NCI-H1694 treated with DMSO at 0.1 percent for 48 hours (cell line): Measurements from ENCODE around the gene SLC9A5.

Experiments used
- DNase-seq: peaks from one replicate; lab custom pipeline; 2025; lab: John Stamatoyannopoulos, UW

Gene SLC9A5

GRCh38 chr16:67311607-67312488, 63.1 kb downstream of the SLC9A5 start:
- no peak for DNase-seq

GRCh38 chr16:67312719-67313118, 63.9 kb downstream of the SLC9A5 start:
- DNase-seq, result no peak

- no peak for DNase-seq
Measured at GRCh38 chr16:67317853-67318252, 69.1 kb downstream of the SLC9A5 start.
